Femur (tissue), 1 donor: Measurements from ENCODE around the gene CEP41.

Source experiments
- DNase-seq: peaks from one replicate; pipeline ENCODE4 v3.0.0-alpha.2; 2017

CEP41 gene

GRCh38 chr7:130367088-130367755 lies 73.6 kb downstream of the CEP41 start:
- no peak for DNase-seq

GRCh38 chr7:130366564-130366963 lies 74.3 kb downstream of the CEP41 start:
- DNase-seq = peak; percentile 14

GRCh38 chr7:130365511-130366441 lies 75.0 kb downstream of the CEP41 start:
- DNase-seq = peak; percentile 92

- no peak for DNase-seq
Observed at GRCh38 chr7:130365088-130365487, 75.7 kb downstream of the CEP41 start.

GRCh38 chr7:130364451-130364850 lies 76.4 kb downstream of the CEP41 start:
- DNase-seq = no peak

GRCh38 chr7:130363026-130363847 lies 77.6 kb downstream of the CEP41 start:
- DNase-seq = no peak

- DNase-seq = no peak
Observed at GRCh38 chr7:130362251-130362816, 78.5 kb downstream of the CEP41 start.

- no peak for DNase-seq
Observed at GRCh38 chr7:130361681-130362080, 79.1 kb downstream of the CEP41 start.

- DNase-seq = no peak
Observed at GRCh38 chr7:130360518-130360917, 80.3 kb downstream of the CEP41 start.

GRCh38 chr7:130359276-130359857 lies 81.4 kb downstream of the CEP41 start:
- peak; percentile 10 for DNase-seq

- DNase-seq = peak; percentile 11
Observed at GRCh38 chr7:130358471-130358870, 82.3 kb downstream of the CEP41 start.

- DNase-seq = peak; percentile 86
Observed at GRCh38 chr7:130356876-130357611, 83.8 kb downstream of the CEP41 start.

- peak; percentile 94 for DNase-seq
Observed at GRCh38 chr7:130356121-130356875, 84.5 kb downstream of the CEP41 start.

- no peak for DNase-seq
Observed at GRCh38 chr7:130353196-130353595, 87.6 kb downstream of the CEP41 start.

- no peak for DNase-seq
Observed at GRCh38 chr7:130352194-130353074, 88.4 kb downstream of the CEP41 start.

- no peak for DNase-seq
Observed at GRCh38 chr7:130351791-130352090, 89.1 kb downstream of the CEP41 start.

GRCh38 chr7:130350945-130351790 lies 89.6 kb downstream of the CEP41 start:
- DNase-seq = peak; percentile 87

GRCh38 chr7:130349911-130350782 lies 90.7 kb downstream of the CEP41 start:
- no peak for DNase-seq
